ENCODE measurements around the gene CACNB3.

- TF ChIP-seq CTCF (IDR thresholded peaks at IDR 0.05) = no peak
- no peak for TF ChIP-seq EZH2phosphoT487 (IDR thresholded peaks at IDR 0.05)
- TF ChIP-seq EZH2 (IDR thresholded peaks at IDR 0.05) = no peak
These were observed 42.2 kb upstream of the CACNB3 start for GRCh38 chr12:48775991-48776649.

Measured in neural progenitor cell (in vitro differentiated cells).